ENCODE results near the gene FUT4.

The FUT4 gene

DNA sequence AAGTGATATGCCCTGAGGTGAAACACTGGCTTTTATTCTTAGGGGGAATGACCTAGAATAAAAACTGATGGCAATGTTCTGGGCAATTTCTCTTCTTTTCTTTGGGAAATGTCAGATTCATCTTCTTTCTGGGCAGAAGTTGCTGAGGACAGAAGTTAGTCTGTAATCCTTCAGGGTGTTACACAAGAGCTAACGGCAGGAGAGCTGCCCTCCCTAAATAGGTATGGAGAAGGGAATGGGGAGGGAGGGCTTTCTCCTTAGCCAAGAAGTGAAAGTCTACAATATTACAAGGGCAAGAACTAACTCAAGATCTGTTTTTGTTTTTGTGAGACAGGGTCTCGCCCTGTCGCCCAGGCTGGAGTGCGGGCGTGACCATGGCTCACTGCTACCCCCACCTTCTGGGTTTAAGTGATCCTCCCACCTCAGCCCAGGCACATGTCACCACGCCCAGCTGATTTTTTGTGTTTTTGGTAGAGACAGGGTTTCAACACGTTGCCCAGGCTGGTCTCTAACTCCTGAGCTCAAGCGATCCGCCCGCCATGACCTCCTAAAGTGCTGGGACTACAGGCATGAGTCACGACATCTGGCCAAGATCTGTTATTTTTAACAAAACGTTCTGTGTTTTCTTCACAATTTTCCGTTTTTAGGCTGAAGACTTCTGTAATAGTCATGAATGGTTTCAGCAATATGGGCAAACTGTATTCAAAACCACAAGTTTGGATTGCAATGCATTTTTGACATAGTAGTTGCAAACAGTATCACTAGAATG lies 30.7 kb downstream of the FUT4 start:
- no peak overlapping the region for H3K4me3 Mint-ChIP-seq
- no peaks in the 10 kb centered on the region for H3K9me3 Mint-ChIP-seq
- no peak overlapping the region for H3K27ac Mint-ChIP-seq
- no peaks in the 10 kb centered on the region for H3K4me1 Mint-ChIP-seq
- no peaks in the 10 kb centered on the region for H3K36me3 Mint-ChIP-seq
- ATAC-seq = no peak
- DNase-seq (ENCODE audit: low spot score in 2 of 2) = no peak

DNA sequence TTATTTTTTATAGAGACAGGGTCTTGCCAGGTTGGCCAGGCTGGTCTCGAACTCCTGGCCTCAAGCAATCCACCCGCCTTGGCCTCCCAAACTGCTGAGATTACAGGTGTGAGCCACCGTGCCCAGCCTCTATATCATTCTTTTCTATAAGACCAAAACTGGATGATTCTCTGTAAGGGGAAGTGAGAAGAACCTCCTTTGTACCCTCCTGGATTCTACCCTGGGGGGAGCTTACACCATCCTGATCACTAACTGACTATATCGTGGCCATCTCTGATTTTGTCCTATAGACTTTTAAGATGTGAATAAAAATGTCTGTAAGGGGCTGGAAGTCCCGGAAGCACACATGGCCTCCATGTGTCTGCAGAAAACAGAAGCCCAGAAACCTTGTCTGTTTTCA lies 32.6 kb downstream of the FUT4 start:
- DNase-seq (ENCODE audit: low spot score in 2 of 2) (no peak), ATAC-seq (no peak)
- Mint-ChIP-seq H3K36me3 (no peaks in the 10 kb centered on the region), H3K4me1 (peaks cover under 1% of the 10 kb centered on the region), H3K4me3 (no peak overlapping the region), H3K9me3 (no peaks in the 10 kb centered on the region), H3K27ac (no peak overlapping the region)

DNA sequence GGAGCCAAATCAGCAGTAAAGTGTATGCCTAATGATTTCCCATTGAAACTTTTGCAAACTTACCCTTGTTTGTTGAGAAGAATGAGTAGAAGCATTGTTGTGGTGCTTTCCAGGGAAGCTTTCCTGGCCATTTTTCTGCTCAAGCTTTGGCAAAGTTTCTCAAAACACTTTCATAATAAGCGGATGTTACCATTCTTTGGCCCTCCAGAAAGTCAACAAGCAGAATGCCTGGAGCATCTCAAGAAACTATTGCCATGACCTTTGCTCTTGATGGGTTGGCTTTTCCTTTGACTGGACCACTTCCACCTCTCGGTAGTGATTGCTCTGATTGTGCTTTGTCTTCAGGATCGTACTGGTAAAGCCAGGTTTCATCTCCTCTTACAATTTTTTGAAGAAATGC lies 34.1 kb downstream of the FUT4 start:
- H3K4me1 Mint-ChIP-seq = peaks cover 6% of the 10 kb centered on the region
- ATAC-seq (no peak), DNase-seq (ENCODE audit: low spot score in 2 of 2) (no peak)
- no peaks in the 10 kb centered on the region for H3K36me3 Mint-ChIP-seq
- H3K27ac Mint-ChIP-seq = no peak overlapping the region
- no peaks in the 10 kb centered on the region for H3K9me3 Mint-ChIP-seq
- no peak overlapping the region for H3K4me3 Mint-ChIP-seq

DNA sequence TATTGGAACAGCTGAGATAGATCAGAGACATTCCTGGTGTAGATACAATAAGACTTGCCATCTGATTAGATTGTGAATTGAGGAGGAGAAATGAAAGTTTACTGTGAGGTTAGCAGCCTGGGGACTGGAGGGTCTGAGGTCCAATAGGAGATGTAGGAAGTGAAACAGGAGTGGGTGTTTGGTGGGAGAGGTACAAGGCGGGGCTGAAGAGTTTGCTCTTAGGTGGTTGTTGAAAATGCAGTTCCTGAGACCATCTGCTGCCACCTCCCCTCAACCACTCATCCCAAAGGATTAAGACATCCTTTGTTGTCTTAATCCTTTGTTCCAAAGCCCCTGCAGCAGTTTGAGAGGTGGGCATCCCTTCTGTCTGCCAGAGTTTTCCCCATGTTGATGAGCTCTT lies 38.2 kb downstream of the FUT4 start:
- Mint-ChIP-seq H3K36me3 (no peaks in the 10 kb centered on the region), H3K27ac (no peak overlapping the region), H3K9me3 (no peaks in the 10 kb centered on the region), H3K4me3 (no peak overlapping the region), H3K4me1 (peaks cover 6% of the 10 kb centered on the region)
- DNase-seq (ENCODE audit: low spot score in 2 of 2) (no peak), ATAC-seq (no peak)

DNA sequence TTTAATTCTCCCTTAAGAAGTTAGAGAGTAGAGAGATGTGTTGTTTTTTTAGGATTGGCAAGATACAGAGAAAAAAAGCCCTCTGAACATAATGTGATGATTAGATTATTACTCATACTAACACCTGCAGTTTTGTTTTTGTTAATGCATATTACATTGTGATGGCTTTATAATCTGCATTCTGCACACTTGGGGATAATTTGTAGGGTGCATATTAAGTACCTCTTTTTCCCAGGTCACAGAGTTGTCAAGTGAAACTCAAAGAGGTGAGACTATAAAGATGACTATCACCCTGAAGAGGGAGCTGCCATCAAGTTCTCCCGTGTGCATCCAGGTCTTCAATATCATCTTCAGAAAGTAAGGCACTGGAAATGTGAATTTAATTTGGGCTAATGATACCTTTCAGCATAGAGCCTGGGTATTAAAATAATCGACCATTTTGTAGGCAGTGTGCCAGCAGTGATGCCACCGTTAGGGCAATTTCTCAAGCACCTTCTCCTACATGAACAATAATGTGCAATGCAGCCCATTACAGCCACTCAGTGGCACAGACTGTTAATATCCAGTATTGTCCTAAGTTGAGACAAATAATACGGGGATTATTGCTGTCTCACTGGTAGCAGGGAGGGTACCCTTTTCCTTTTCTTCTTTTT lies 39.6 kb downstream of the FUT4 start:
- peaks cover 6% of the 10 kb centered on the region for H3K4me1 Mint-ChIP-seq
- H3K27ac Mint-ChIP-seq = no peak overlapping the region
- no peak overlapping the region for H3K4me3 Mint-ChIP-seq
- no peaks in the 10 kb centered on the region for H3K9me3 Mint-ChIP-seq
- H3K36me3 Mint-ChIP-seq = no peaks in the 10 kb centered on the region
- ATAC-seq (no peak), DNase-seq (ENCODE audit: low spot score in 2 of 2) (no peak)

DNA sequence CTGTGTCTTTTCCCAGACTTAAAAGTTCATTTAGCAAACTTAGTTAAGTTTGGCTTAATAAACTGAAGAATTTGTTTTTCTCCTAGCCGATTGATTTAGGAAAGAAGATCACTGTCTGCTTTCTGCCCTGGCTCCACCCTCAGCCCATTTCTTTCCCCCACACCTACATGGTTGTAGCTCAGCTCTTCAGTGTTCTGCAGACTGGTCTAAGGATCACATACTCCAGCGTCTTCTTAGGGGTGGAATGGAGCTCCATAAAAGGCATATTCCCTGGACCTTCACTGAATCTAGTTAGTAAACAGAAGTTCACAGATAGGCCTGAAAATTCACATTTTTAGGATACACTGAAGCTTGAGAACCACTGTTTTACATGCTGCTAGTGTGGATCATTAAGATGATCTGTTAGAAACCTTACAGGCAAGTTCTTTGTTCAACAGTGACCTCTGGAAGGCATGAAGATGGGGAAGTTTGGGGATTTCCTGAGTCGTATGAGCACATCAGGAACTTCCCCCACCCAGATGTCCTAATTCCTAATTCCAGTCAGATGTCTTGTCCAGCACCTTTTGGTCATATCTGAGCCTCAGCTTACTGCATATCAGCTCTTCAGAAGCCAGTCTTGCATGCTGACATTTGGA lies 40.3 kb downstream of the FUT4 start:
- Mint-ChIP-seq H3K4me1 (peaks cover 6% of the 10 kb centered on the region), H3K27ac (no peak overlapping the region), H3K4me3 (no peak overlapping the region), H3K9me3 (no peaks in the 10 kb centered on the region), H3K36me3 (no peaks in the 10 kb centered on the region)
- DNase-seq (ENCODE audit: low spot score in 2 of 2) (no peak), ATAC-seq (no peak)

DNA sequence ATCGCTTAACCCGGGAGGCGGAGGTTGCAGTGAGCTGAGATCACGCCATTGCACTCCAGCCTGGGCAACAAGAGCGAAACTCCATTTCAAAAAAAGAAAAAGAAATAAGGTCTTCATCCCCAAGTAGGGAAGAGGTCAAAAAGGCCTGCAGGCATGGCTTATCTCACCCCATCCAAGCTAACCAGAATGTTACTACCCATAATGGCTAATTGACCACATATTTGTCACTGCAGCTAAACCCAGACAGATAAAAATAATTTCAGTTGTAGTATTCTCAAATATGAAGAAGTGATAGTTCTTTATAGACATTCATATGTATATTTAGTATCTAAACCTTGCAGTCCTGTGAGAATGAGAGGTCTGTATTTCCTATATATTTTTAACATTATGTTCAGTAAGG lies 41.3 kb downstream of the FUT4 start:
- Mint-ChIP-seq H3K4me3 (no peak overlapping the region), H3K4me1 (peaks cover 6% of the 10 kb centered on the region), H3K9me3 (no peaks in the 10 kb centered on the region), H3K27ac (no peak overlapping the region), H3K36me3 (no peaks in the 10 kb centered on the region)
- ATAC-seq (no peak), DNase-seq (ENCODE audit: low spot score in 2 of 2) (no peak)

DNA sequence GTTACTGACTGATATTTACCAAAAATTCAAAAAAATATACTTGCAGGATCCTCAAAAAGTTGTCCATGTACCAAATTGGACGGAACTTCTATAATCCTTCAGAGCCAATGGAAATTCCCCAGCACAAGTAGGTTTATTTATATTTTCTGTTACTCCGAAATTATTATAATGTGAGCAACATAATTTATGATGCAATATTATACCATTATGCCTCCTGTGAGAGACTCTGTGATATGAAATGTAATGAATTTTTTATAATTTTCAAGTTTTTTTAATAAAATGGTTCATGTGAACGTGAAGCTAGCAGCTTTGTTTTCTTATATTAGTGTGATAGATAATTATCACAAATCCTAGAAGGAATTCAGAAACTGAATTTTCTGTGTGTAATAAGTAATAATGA lies 41.7 kb downstream of the FUT4 start:
- Mint-ChIP-seq H3K27ac (no peak overlapping the region), H3K36me3 (no peaks in the 10 kb centered on the region), H3K9me3 (no peaks in the 10 kb centered on the region), H3K4me3 (no peak overlapping the region), H3K4me1 (peaks cover 6% of the 10 kb centered on the region)
- ATAC-seq (no peak), DNase-seq (ENCODE audit: low spot score in 2 of 2) (no peak)

DNA sequence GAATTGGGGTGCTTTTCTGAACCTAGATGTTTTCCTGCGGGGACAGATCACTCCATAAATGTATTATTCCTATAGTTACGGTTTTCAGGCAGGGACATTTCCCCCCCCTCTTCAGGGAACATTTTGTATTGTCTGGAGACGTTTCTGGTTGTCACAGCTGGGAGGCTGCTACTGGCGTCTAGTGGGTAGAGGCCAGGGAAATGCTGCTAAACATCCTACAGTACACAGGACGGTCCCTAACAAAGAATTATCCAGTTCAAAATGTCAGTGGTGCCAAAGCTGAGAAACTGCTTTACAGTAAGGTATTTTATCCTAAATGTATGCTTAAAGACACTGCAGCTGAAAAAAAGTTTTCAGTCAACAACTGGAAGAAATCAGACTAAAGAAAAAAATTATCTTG lies 42.8 kb downstream of the FUT4 start:
- no peak overlapping the region for H3K4me3 Mint-ChIP-seq
- no peak for ATAC-seq
- no peak overlapping the region for H3K27ac Mint-ChIP-seq
- no peaks in the 10 kb centered on the region for H3K9me3 Mint-ChIP-seq
- no peaks in the 10 kb centered on the region for H3K36me3 Mint-ChIP-seq
- H3K4me1 Mint-ChIP-seq = peaks cover 3% of the 10 kb centered on the region
- no peak for DNase-seq (ENCODE audit: low spot score in 2 of 2)

DNA sequence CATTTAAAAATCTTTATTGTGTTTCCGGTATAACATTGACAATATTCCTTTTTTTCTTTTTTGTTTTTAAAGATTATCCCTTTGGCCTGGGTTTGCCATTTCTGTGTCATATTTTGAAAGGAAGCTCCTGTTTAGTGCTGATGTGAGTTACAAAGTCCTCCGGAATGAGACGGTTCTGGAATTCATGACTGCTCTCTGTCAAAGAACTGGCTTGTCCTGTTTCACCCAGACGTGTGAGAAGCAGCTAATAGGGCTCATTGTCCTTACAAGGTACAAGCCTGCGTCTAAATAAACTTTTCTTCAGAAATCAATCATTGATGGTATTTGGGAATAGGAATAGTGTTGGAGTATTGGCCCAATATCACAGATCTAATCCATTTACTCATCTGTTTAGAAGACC lies 43.3 kb downstream of the FUT4 start:
- Mint-ChIP-seq H3K9me3 (no peaks in the 10 kb centered on the region), H3K36me3 (no peaks in the 10 kb centered on the region), H3K4me1 (no peaks in the 10 kb centered on the region), H3K4me3 (no peak overlapping the region), H3K27ac (no peak overlapping the region)
- DNase-seq (ENCODE audit: low spot score in 2 of 2) = no peak
- ATAC-seq = no peak

DNA sequence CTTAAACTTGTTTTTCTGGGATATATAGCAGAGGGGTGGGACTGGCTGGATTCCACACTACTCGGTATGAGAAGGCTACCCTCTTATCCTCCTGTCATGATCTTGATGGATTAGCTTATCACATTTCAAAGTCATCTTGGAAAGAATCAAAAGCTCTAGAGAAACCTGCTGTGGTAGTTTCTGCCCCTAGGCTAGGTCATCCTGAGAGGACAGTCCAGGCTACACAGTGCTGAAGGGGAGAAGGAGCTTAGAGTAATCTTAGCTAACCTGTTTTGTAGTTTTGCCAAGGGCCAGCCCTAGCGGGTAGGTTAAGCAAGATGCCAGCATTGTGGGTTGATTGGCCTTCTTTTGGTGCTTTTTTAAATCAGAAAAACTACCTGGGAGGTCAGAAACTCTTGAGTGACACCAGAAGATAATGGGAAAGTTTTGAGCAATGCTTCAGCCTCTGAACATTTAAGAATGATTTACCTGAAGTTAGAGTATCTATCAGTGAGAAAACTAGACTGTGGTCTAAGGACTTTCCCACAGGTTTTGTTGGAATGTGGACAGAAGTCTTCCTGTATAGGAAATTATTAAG lies 44.7 kb downstream of the FUT4 start:
- DNase-seq (ENCODE audit: low spot score in 2 of 2) = no peak
- no peak overlapping the region for H3K27ac Mint-ChIP-seq
- ATAC-seq = no peak
- H3K4me1 Mint-ChIP-seq = no peaks in the 10 kb centered on the region
- H3K9me3 Mint-ChIP-seq = no peaks in the 10 kb centered on the region
- H3K4me3 Mint-ChIP-seq = no peak overlapping the region
- H3K36me3 Mint-ChIP-seq = no peaks in the 10 kb centered on the region

DNA sequence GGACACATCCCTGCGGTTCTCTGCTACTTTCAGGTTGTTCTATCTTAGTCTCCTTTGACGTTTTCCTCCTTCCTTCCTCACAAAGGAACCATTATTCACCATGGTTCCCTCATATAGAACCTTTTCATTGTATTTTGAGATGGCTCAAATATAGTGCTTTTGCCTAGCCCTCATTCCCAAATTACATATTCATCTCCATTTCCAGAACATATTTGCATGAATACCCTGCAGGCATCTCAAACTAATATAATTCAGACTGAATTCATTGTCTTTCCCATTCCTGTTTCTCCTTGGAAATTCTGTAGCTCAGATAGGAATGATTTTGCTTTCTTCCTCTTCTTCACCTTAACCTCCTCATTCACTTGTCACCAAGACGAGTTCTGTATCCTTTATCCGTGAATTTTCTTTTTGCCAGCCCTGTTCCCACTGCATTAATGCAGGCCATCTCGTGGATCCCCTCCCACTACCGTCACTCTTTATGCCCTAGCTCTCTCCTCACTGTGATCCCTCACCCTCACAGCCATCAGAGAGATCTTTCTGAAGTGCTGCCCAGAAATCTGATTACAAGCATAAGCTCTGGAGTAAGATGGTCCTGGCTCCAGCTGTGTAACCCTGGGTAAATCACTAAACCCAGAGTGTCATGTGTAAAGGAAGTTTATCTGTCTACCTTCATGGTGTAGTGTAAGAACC lies 46.8 kb downstream of the FUT4 start:
- no peaks in the 10 kb centered on the region for H3K36me3 Mint-ChIP-seq
- no peaks in the 10 kb centered on the region for H3K9me3 Mint-ChIP-seq
- no peaks in the 10 kb centered on the region for H3K4me1 Mint-ChIP-seq
- H3K27ac Mint-ChIP-seq = no peak overlapping the region
- no peak overlapping the region for H3K4me3 Mint-ChIP-seq
- no peak for ATAC-seq
- no peak for DNase-seq (ENCODE audit: low spot score in 2 of 2)

DNA sequence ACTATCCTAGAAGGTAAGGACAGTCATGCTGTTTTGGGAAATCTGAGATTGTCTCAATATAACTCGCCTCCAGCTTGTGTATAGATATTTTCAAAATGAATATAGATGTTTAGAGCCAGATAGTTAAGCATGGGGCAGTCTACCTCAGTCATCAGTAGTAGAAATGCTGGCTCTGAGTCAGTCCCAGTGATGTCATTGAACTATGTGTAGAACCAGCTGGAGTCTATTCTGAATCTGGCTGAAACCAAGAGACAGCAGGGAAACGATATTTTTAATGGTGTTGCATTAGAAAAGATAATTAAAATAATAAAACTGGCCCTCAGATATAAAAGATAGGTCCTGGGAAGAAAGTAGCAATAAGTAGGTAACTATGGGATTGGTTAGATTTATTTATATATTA lies 49.3 kb downstream of the FUT4 start:
- DNase-seq (ENCODE audit: low spot score in 2 of 2) (no peak), ATAC-seq (peak; percentile 55)
- Mint-ChIP-seq H3K4me3 (no peak overlapping the region), H3K4me1 (no peaks in the 10 kb centered on the region), H3K27ac (no peak overlapping the region), H3K9me3 (no peaks in the 10 kb centered on the region), H3K36me3 (no peaks in the 10 kb centered on the region)

DNA sequence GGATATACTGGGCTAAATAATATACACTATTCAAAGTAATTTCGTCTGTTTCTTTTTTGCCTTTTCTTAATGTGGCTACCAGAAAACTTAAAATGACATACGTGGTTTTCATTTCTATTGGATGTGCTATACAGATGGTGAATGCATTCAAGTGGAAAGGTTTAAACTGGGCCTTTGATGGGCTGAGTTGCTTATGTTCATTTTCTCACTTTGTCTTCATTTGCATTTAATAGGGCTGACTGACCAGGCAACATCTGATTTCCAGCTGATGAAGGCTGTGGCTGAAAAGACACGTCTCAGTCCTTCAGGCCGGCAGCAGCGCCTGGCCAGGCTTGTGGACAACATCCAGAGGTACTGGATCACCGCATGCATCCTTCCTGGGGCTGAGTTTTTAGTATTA lies 51.4 kb downstream of the FUT4 start:
- no peak for DNase-seq (ENCODE audit: low spot score in 2 of 2)
- no peaks in the 10 kb centered on the region for H3K36me3 Mint-ChIP-seq
- H3K9me3 Mint-ChIP-seq = no peaks in the 10 kb centered on the region
- no peak overlapping the region for H3K4me3 Mint-ChIP-seq
- ATAC-seq = no peak
- no peak overlapping the region for H3K27ac Mint-ChIP-seq
- no peaks in the 10 kb centered on the region for H3K4me1 Mint-ChIP-seq

DNA sequence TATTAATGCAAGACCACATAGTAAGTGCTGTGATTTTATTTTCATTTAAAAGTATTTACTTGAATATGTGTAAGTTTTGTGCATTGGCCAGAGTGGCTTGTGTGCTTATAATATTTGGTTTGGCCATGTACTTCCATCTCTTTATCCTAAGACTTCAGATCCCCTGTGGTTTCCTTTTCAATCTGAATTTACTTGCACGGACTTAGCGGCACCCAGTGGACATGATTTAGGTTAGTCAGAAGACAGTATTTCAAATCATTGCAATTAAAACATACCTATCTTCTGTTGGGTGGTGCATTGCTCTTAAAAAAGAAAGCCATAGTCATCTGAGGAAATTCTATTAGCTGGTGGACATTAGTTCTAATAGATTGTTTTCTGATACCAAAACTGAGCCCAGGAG lies 54.2 kb downstream of the FUT4 start:
- no peak for DNase-seq (ENCODE audit: low spot score in 2 of 2)
- Mint-ChIP-seq H3K36me3 (no peaks in the 10 kb centered on the region), H3K4me1 (no peaks in the 10 kb centered on the region), H3K9me3 (no peaks in the 10 kb centered on the region), H3K27ac (no peak overlapping the region), H3K4me3 (no peak overlapping the region)
- no peak for ATAC-seq

Data from stimulated activated effector memory CD8-positive, alpha-beta T cell treated with anti-CD3 and anti-CD28 coated beads, Interleukin-12 subunit alpha, Interleukin-12 subunit beta, amount 100 ng/mL, for 72 hours (primary cell).